Nephron (organoid): ENCODE results near the gene C16orf46.
"Not testable (repeated sequence)": the region's sequence is repeated elsewhere in the genome, so short reads cannot be mapped to it uniquely, and the experiment has no call there.

Experiments
- H3K27ac Mint-ChIP-seq, 3 experiments: 2 replicates each; pipeline ENCODE4 v1.8.0; 2020; ENCODE audit warnings: mixed read lengths in 3 of 3, mild to moderate bottlenecking in 2 of 3, moderate library complexity in 1 of 3
- H3K27me3 Mint-ChIP-seq: 2 replicates; pipeline ENCODE4 v1.8.0; 2021; ENCODE audit warnings: low read depth, mild to moderate bottlenecking, moderate library complexity, mixed read lengths
- H3K36me3 Mint-ChIP-seq: 2 replicates; pipeline ENCODE4 v1.8.0; 2020; ENCODE audit warnings: low read depth, mixed read lengths
- H3K4me1 Mint-ChIP-seq: 2 replicates; pipeline ENCODE4 v1.8.0; 2020; ENCODE audit warnings: mixed read lengths
- H3K4me3 Mint-ChIP-seq, 3 experiments: 2 replicates each; pipeline ENCODE4 v1.8.0; 2020; ENCODE audit warnings: mild to moderate bottlenecking in 3 of 3, mixed read lengths in 3 of 3, moderate library complexity in 2 of 3
- H3K9me3 Mint-ChIP-seq: 2 replicates; pipeline ENCODE4 v1.8.0; 2020; ENCODE audit warnings: mixed read lengths
- TF ChIP-seq, protein P1 (sequence below), 3 experiments: fragments of 200-600 bp; sonication (generic); IDR thresholded peaks; one replicate each; pipeline ENCODE4 v1.5.0; 2021; ENCODE audit warnings: antibody characterized with exemption in 3 of 3; ENCODE audit not compliant: unreplicated experiment in 3 of 3

The C16orf46 gene

DNA sequence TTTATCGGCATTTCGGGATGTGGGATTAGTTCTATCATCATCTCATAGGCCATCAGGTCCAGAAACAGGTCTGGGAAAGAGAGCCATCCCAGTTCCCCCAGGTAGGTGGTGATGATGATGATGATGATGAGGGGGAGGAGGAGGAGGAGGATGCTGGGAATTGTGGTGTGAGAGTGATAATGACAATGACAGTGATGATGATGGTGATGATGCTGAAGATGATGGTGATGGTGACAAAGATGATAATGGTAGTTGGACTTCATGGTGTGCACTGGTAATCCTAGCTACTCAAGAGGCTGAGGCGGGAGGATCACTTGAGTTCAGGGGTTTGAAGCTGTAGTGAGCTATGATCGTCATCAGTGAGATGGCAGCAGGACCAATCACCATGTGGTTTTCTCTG, 35.4 kb upstream of the C16orf46 start:
- Mint-ChIP-seq H3K36me3 (no peaks in the 10 kb centered on the region), H3K4me3 (no peak overlapping the region), H3K27ac (no peak overlapping the region), H3K9me3 (no peaks in the 10 kb centered on the region), H3K4me1 (no peaks in the 10 kb centered on the region), H3K27me3 (peaks cover 19% of the 10 kb centered on the region)
- TF ChIP-seq, protein P1, sequence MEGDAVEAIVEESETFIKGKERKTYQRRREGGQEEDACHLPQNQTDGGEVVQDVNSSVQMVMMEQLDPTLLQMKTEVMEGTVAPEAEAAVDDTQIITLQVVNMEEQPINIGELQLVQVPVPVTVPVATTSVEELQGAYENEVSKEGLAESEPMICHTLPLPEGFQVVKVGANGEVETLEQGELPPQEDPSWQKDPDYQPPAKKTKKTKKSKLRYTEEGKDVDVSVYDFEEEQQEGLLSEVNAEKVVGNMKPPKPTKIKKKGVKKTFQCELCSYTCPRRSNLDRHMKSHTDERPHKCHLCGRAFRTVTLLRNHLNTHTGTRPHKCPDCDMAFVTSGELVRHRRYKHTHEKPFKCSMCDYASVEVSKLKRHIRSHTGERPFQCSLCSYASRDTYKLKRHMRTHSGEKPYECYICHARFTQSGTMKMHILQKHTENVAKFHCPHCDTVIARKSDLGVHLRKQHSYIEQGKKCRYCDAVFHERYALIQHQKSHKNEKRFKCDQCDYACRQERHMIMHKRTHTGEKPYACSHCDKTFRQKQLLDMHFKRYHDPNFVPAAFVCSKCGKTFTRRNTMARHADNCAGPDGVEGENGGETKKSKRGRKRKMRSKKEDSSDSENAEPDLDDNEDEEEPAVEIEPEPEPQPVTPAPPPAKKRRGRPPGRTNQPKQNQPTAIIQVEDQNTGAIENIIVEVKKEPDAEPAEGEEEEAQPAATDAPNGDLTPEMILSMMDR (IDR thresholded peaks at IDR 0.05; ENCODE audit: unreplicated experiment in 3 of 3): no peak

GRCh38 chr16:81109274-81109673, 32.2 kb upstream of the C16orf46 start:
- H3K4me1 Mint-ChIP-seq, H3K27ac Mint-ChIP-seq, H3K9me3 Mint-ChIP-seq, H3K36me3 Mint-ChIP-seq, H3K4me3 Mint-ChIP-seq: not testable (repeated sequence)
- peaks cover 16% of the 10 kb centered on the region for H3K27me3 Mint-ChIP-seq

DNA sequence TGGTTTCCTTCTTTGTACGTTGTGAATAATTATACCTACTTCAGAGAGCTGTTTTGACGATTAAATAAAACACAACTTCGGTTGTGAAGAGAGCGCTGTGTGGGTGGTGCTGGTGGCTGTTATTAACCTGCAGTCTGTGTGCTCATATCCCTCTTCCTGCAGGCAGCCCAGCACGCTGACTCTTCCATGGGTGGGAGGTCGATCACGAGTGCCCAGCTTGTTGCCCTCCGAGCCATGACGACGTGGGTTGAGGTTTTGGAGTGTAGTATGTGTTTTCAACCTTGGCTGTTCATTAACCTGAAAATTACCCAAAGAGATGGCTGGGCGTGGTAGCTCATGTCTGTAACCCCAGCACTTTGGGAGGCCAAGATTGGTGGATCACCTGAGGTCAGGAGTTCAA, 30.5 kb upstream of the C16orf46 start:
- H3K36me3 Mint-ChIP-seq: no peaks in the 10 kb centered on the region
- no peaks in the 10 kb centered on the region for H3K4me1 Mint-ChIP-seq
- H3K27me3 Mint-ChIP-seq: peaks cover 16% of the 10 kb centered on the region
- no peak overlapping the region for H3K27ac Mint-ChIP-seq
- no peak overlapping the region for H3K4me3 Mint-ChIP-seq
- H3K9me3 Mint-ChIP-seq: no peaks in the 10 kb centered on the region
- TF ChIP-seq, protein P1 (IDR thresholded peaks at IDR 0.05; ENCODE audit: unreplicated experiment in 3 of 3): no peak

GRCh38 chr16:81106826-81107503, 29.9 kb upstream of the C16orf46 start:
- TF ChIP-seq, protein P1 (IDR thresholded peaks at IDR 0.05; ENCODE audit: unreplicated experiment in 3 of 3): no peak
- Mint-ChIP-seq H3K27me3 (peaks cover 11% of the 10 kb centered on the region), H3K36me3 (no peaks in the 10 kb centered on the region), H3K4me3 (no peak overlapping the region), H3K9me3 (no peaks in the 10 kb centered on the region), H3K4me1 (no peaks in the 10 kb centered on the region), H3K27ac (no peak overlapping the region)

DNA sequence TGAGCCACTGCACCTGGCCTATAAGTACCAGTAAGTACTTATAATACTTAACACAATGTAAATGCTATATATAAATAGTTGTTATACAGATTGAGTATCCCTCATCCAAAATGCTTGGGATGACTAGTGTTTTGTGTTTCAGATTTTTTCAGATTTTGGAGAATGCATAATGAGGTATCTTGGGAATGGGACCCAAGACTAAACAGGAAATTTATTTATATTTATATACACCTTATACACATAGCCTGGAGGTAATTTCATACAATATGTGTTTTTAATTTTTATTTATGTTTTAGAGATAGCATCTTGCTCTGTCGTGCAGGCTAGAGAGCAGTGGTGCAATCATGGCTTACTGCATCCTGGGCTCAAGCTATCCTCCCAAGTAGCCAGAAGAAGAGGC, 28.9 kb upstream of the C16orf46 start:
- Mint-ChIP-seq H3K4me3 (no peak overlapping the region), H3K9me3 (no peaks in the 10 kb centered on the region), H3K27ac (no peak overlapping the region), H3K27me3 (peaks cover 11% of the 10 kb centered on the region), H3K4me1 (no peaks in the 10 kb centered on the region), H3K36me3 (no peaks in the 10 kb centered on the region)
- TF ChIP-seq, protein P1 (IDR thresholded peaks at IDR 0.05; ENCODE audit: unreplicated experiment in 3 of 3): no peak

- Mint-ChIP-seq H3K4me3 (no peak overlapping the region), H3K27me3 (no peaks in the 10 kb centered on the region), H3K9me3 (no peaks in the 10 kb centered on the region), H3K4me1 (peaks cover under 1% of the 10 kb centered on the region), H3K27ac (no peak overlapping the region), H3K36me3 (no peaks in the 10 kb centered on the region)
- TF ChIP-seq, protein P1 (IDR thresholded peaks at IDR 0.05; ENCODE audit: unreplicated experiment in 3 of 3): no peak
Observed at GRCh38 chr16:81101702-81102101, 24.7 kb upstream of the C16orf46 start.
